Measurements from ENCODE around the gene HIVEP3. TPM values are rescaled to one million over a fixed set of nuclear protein-coding genes. Genes with fewer than 3 reads are reported as not detected.
A peak's percentile ranks its signal among the peaks of the same experiment; 100 is the strongest.

HIVEP3 gene
- total RNA-seq, 6 experiments from 2014 or later = 1.4 to 3.9 (median 2.2) TPM

GRCh38 chr1:41581216-41582003 lies 337.3 kb downstream of the HIVEP3 start:
- Histone ChIP-seq H3K36me3 (no peaks in the 10 kb centered on the region), H3K27ac (no peak overlapping the region), H3K4me3 (no peak overlapping the region), H3K9me3 (no peaks in the 10 kb centered on the region), H3K27me3 (no peaks in the 10 kb centered on the region), H3K4me1 (no peaks in the 10 kb centered on the region)
- 70% methylated on average over 2 of the region's 19 CpGs for WGBS (ENCODE audit: insufficient coverage, low coverage, low lambda C conversion rate, missing lambda C conversion rate)
- no peak for TF ChIP-seq CTCF (IDR thresholded peaks at IDR 0.05)
- no peak for TF ChIP-seq POLR2A (IDR thresholded peaks at IDR 0.05)
- ATAC-seq (no peak), DNase-seq (no peak)
- intact Hi-C loops (cut with DNase I) = no loop called here

- Histone ChIP-seq H3K4me3 (no peak overlapping the region), H3K27me3 (no peaks in the 10 kb centered on the region), H3K27ac (no peak overlapping the region), H3K9me3 (no peaks in the 10 kb centered on the region), H3K4me1 (no peaks in the 10 kb centered on the region), H3K36me3 (no peaks in the 10 kb centered on the region)
- intact Hi-C loops (cut with DNase I) = no loop called here
- DNase-seq = no peak
- no peak for TF ChIP-seq CTCF (IDR thresholded peaks at IDR 0.05)
- TF ChIP-seq POLR2A (IDR thresholded peaks at IDR 0.05) = no peak
- no peak for ATAC-seq
- 73% methylated on average over 2 of the region's 7 CpGs for WGBS (ENCODE audit: insufficient coverage, low coverage, low lambda C conversion rate, missing lambda C conversion rate)
These were observed 338.1 kb downstream of the HIVEP3 start for GRCh38 chr1:41580520-41581172.

- TF ChIP-seq POLR2A (IDR thresholded peaks at IDR 0.05) (no peak), CTCF (IDR thresholded peaks at IDR 0.05) (no peak)
- Histone ChIP-seq H3K4me1 (no peaks in the 10 kb centered on the region), H3K27me3 (no peaks in the 10 kb centered on the region), H3K4me3 (no peak overlapping the region), H3K27ac (no peak overlapping the region), H3K9me3 (no peaks in the 10 kb centered on the region), H3K36me3 (no peaks in the 10 kb centered on the region)
- DNase-seq (no peak), ATAC-seq (no peak)
- intact Hi-C loops (cut with DNase I) = no loop called here
- WGBS (ENCODE audit: insufficient coverage, low coverage, low lambda C conversion rate, missing lambda C conversion rate) = no CpG with 5 or more reads among the region's 6 CpGs
These were observed 338.7 kb downstream of the HIVEP3 start for GRCh38 chr1:41580021-41580420.

- Histone ChIP-seq H3K9me3 (no peaks in the 10 kb centered on the region), H3K4me3 (no peak overlapping the region), H3K27ac (no peak overlapping the region), H3K27me3 (no peaks in the 10 kb centered on the region), H3K36me3 (no peaks in the 10 kb centered on the region), H3K4me1 (no peaks in the 10 kb centered on the region)
- peak; percentile 27 to 61 (median 60) for ATAC-seq
- 23% methylated on average over 4 of the region's 4 CpGs for WGBS (ENCODE audit: insufficient coverage, low coverage, low lambda C conversion rate, missing lambda C conversion rate)
- TF ChIP-seq POLR2A (IDR thresholded peaks at IDR 0.05) = no peak
- peak; percentile 42 to 61 (median 52) for TF ChIP-seq CTCF (IDR thresholded peaks at IDR 0.05)
- no peak for DNase-seq
- intact Hi-C loops (cut with DNase I) = loop anchor here in 1 of 2 donors (10.0 kb wide), 1 partner anchor 236 kb away; no protein-coding TSS in a partner anchor
These were observed 339.9 kb downstream of the HIVEP3 start for GRCh38 chr1:41578712-41579335.

All from right lobe of liver (tissue), 6 donors.